Spleen (tissue), 11 donors: Measurements from ENCODE around the gene NRCAM. TPM values are rescaled to one million over a fixed set of nuclear protein-coding genes. Genes with fewer than 3 reads are reported as not detected.
A peak's percentile ranks its signal among the peaks of the same experiment; 100 is the strongest.

Experiments used
- DNase-seq: peaks from one replicate; pipeline ENCODE4 v3.0.0-alpha.2; 2020
- H3K27ac ChIP-seq, 8 donors: fragments of 200-600 bp; sonication (generic) in 7 of 8; 1 replicate in 4 of 8; 2 replicates in 4 of 8; pipeline versions ENCODE4 v1.5.0 to v1.8.0; 2016 to 2021; ENCODE audit warnings: inconsistent platforms in 4 of 8, mild to moderate bottlenecking in 4 of 8, moderate library complexity in 1 of 8
- H3K27me3 ChIP-seq, 7 donors: fragments of 200-600 bp; sonication (generic) in 6 of 7; replicated peaks in 1 of 7; 1 replicate in 4 of 7; 2 replicates in 3 of 7; pipeline versions ENCODE4 v1.5.0 to v1.8.0; 2016 to 2021; ENCODE audit warnings: inconsistent platforms in 3 of 7, mild to moderate bottlenecking in 1 of 7
- H3K36me3 ChIP-seq, 6 donors: fragments of 200-600 bp; sonication (generic) in 5 of 6; 1 replicate in 4 of 6; 2 replicates in 2 of 6; pipeline versions ENCODE4 v1.5.0 to v1.8.0; 2016 to 2021; ENCODE audit warnings: inconsistent platforms in 2 of 6
- H3K4me1 ChIP-seq, 6 donors: fragments of 200-600 bp; sonication (generic) in 5 of 6; 1 replicate in 3 of 6; 2 replicates in 3 of 6; pipeline versions ENCODE4 v1.5.0 to v1.8.0; 2016 to 2021; ENCODE audit warnings: inconsistent platforms in 3 of 6
- H3K4me3 ChIP-seq, 8 donors: fragments of 200-600 bp; sonication (generic) in 7 of 8; 1 replicate in 4 of 8; 2 replicates in 4 of 8; pipeline versions ENCODE4 v1.5.0 to v1.8.0; 2016 to 2021; ENCODE audit warnings: inconsistent platforms in 4 of 8, mild to moderate bottlenecking in 4 of 8, moderate library complexity in 2 of 8
- H3K9me3 ChIP-seq, 8 donors: fragments of 200-600 bp; sonication (generic) in 7 of 8; 1 replicate in 4 of 8; 2 replicates in 4 of 8; pipeline versions ENCODE4 v1.5.0 to v1.8.0; 2016 to 2021; ENCODE audit warnings: inconsistent platforms in 4 of 8
- POLR2A ChIP-seq, 3 donors: fragments of 450-650 bp; IDR thresholded peaks; one replicate each; pipeline ENCODE4 v1.5.1; 2017; ENCODE audit warnings: antibody characterized with exemption in 3 of 3, mild to moderate bottlenecking in 1 of 3
- POLR2AphosphoS5 ChIP-seq, 3 donors: sonication (generic); formaldehyde crosslinking; IDR thresholded peaks; one replicate each; pipeline ENCODE4 v1.5.1; 2017; ENCODE audit warnings: antibody characterized with exemption in 3 of 3
- whole genome bisulfite sequencing, 5 donors: extraction: QIAGEN DNeasy Blood & Tissue Kit in 3 of 5; methylation state at CpG; one replicate each; pipeline versions ENCODE4 v1.1.5 to v1.1.7; 2013 to 2018; 5-methylcytosine and 5-hydroxymethylcytosine counted together
- intact Hi-C: fragments of 100-400 bp; cut with DNase I; formaldehyde crosslinking; loops from one replicate; pipeline ENCODE4 v1.15.0; 2023; ENCODE audit warnings: low total_unique reads
- polyA plus RNA-seq, 3 donors: library from polyadenylated mRNA; stranded (reverse); fragments of 200-250 nt; gene quantifications; one replicate each; pipeline ENCODE4 v1.2.1, GENCODE V29; 2013
- total RNA-seq, 7 donors: library from RNA; depleted of rRNA in 3 of 7; stranded (reverse); fragments of >200 nt in 3 of 7; fragmentation: NEBNext Ultra II Directional in 4 of 7; extraction: Animal tissue kit (Norgen Biotek cat#: 25700) in 4 of 7; gene quantifications; one replicate each; pipeline versions ENCODE4 v1.1.0 to v1.2.1, GENCODE V29; 2016 to 2021
- TF ChIP-seq, protein P1 (sequence below), 11 experiments: fragments of 200-600 bp in 7 of 11; fragments of 450-650 bp in 4 of 11; sonication (generic) in 4 of 11; IDR thresholded peaks in 8 of 11; conservative IDR thresholded peaks in 3 of 11; 1 replicate in 7 of 11; 2 replicates in 4 of 11; pipeline versions ENCODE4 v1.4.0 to v1.8.0; 2016 to 2021; ENCODE audit warnings: antibody characterized with exemption in 11 of 11, inconsistent platforms in 4 of 11, mild to moderate bottlenecking in 1 of 11
- donor health status: healthy with polysubstance abuse.
- donor health status: DM: no; HTN: no; CAD: no; lungs with moderate emphysema.
- donor health status: DM: no; HTN: no; CAD: no.
- donor health status: Bipolar disorder and iron deficiency.
- donor health status: healthy.
- donor health status: DM: no; HTN: no; CAD: no.
- donor health status: DM: yes; HTN: yes; CAD: no.

The NRCAM gene
- total and polyA plus RNA-seq, 10 donors, result 4.1 to 88.5 (median 15.0) TPM

DNA sequence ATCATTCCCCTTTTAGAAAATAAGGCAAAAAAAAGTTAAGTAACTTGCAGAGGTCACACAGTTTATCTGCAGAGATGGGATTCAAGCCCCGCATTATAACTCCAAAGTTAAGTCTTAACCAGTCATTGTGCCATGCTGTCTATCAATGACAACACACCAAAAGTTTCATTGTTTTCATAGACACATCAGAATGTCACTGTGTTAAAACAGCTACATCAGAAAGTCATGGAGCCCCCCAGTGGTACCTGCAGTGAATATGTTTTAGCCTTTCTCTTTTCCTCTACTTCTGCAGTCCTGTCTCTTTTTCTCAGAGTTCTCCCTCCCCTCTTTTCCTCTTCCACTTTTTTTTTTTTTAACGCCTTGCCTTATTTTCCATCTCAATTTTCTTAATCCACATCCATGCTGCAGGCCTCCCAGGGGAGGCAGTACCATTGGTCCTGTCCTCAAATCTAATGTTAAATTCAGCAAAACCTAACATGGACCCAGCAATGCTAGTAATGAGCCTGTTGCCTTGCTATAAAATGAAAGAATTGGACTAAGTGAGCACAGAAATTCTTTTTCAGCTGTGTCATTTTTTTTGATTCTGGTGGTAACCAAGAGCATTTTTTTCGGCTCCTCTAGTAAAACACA is 3.8 kb upstream of the NRCAM start:
- no peaks in the 10 kb centered on the region for H3K36me3 ChIP-seq
- no peak for DNase-seq
- no peaks in the 10 kb centered on the region for H3K9me3 ChIP-seq
- H3K4me1 ChIP-seq, result peaks cover 6 to 26% (median 19%) of the 10 kb centered on the region in 6 donors
- WGBS, 5 donors, result 47 to 60% (median 48%) methylated on average over 3 of the region's 3 CpGs
- H3K27ac ChIP-seq, result no peak overlapping the region
- peaks cover 0 to 66% (median 34%) of the 10 kb centered on the region in 7 donors for H3K27me3 ChIP-seq
- no peak for TF ChIP-seq POLR2A (IDR thresholded peaks at IDR 0.05)
- TF ChIP-seq, protein P1, sequence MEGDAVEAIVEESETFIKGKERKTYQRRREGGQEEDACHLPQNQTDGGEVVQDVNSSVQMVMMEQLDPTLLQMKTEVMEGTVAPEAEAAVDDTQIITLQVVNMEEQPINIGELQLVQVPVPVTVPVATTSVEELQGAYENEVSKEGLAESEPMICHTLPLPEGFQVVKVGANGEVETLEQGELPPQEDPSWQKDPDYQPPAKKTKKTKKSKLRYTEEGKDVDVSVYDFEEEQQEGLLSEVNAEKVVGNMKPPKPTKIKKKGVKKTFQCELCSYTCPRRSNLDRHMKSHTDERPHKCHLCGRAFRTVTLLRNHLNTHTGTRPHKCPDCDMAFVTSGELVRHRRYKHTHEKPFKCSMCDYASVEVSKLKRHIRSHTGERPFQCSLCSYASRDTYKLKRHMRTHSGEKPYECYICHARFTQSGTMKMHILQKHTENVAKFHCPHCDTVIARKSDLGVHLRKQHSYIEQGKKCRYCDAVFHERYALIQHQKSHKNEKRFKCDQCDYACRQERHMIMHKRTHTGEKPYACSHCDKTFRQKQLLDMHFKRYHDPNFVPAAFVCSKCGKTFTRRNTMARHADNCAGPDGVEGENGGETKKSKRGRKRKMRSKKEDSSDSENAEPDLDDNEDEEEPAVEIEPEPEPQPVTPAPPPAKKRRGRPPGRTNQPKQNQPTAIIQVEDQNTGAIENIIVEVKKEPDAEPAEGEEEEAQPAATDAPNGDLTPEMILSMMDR (IDR thresholded peaks at IDR 0.05 in 8 of 11, conservative IDR thresholded peaks at IDR 0.05 in 3 of 11), result peak in 9 of 11 experiments; percentile 12 to 51 (median 26)
- no peak overlapping the region for H3K4me3 ChIP-seq
- intact Hi-C loops, result no loop called here

DNA sequence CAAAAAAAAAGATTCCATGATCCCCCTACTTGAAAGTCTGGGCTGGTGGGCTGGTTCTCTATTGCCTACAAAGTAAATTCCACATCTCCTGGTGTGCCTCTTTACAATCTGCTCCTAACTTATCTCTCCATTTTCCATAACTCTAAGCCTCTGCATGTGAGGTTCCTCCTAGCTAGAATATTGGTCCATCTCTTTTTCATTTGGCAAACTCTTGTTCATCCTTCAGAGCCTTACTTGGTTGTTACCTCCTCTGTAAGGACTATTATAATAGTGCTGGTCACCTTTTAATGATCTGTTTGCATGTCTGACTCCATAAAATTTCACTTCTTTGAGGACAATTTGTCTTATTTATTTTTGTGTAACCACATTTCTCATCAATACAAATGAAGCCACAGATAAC is 1.6 kb upstream of the NRCAM start:
- H3K36me3 ChIP-seq, result no peaks in the 10 kb centered on the region
- H3K4me3 ChIP-seq, result no peak overlapping the region
- H3K27ac ChIP-seq, result no peak overlapping the region
- H3K9me3 ChIP-seq, result no peaks in the 10 kb centered on the region
- peaks cover 0 to 87% (median 41%) of the 10 kb centered on the region in 7 donors for H3K27me3 ChIP-seq
- H3K4me1 ChIP-seq, result peaks cover 7 to 35% (median 25%) of the 10 kb centered on the region in 6 donors
- DNase-seq, result no peak
- TF ChIP-seq, protein P1 (IDR thresholded peaks at IDR 0.05 in 8 of 11, conservative IDR thresholded peaks at IDR 0.05 in 3 of 11), result no peak
- TF ChIP-seq POLR2AphosphoS5 (IDR thresholded peaks at IDR 0.05), result no peak
- no peak for TF ChIP-seq POLR2A (IDR thresholded peaks at IDR 0.05)
- intact Hi-C loops, result no loop called here

DNA sequence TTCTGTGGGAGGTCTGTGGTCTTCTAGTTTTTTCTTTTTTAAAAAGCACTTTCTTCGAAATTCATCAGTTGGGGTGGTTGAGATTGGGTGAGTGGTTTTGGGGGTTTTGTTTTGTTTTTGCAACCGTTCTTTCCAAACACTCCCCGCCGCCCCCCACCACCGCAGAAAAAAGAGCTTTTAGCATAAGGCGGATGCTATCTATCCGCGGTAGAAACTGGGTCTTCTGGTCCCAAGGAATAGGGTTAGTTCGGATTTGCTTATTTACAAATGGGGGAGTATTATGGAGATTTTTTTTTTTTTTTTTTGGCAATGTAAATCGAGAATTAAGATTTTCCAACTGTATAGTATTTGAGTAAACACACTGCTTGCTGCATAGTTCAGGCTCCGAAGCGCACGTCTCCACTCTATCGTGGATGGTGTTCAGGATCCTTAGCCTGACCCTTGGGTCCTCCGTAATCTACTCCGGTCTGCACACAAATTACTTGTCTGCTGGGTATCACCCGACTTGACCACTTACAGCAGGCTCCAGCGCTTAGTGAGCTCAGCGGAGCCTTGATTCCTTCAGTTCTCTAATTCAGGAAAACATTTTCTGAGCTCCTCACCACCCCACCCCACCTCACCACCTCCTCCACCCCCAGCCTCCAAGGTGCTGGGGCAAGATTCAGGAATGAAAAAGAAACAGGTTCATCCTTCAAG is 757 bp upstream of the NRCAM start:
- Histone ChIP-seq H3K27me3 (peaks cover 0 to 90% (median 41%) of the 10 kb centered on the region in 7 donors), H3K27ac (peak overlapping the region in 1 of 8 donors; percentile 78), H3K9me3 (no peaks in the 10 kb centered on the region), H3K4me3 (peak overlapping the region in 7 of 8 donors; percentile 55 to 80 (median 62)), H3K36me3 (no peaks in the 10 kb centered on the region), H3K4me1 (peaks cover 7 to 35% (median 25%) of the 10 kb centered on the region in 6 donors)
- 9 to 20% (median 16%) methylated on average over 19 of the region's 19 CpGs for WGBS, 5 donors
- DNase-seq, result no peak
- TF ChIP-seq POLR2A (IDR thresholded peaks at IDR 0.05) (no peak), POLR2AphosphoS5 (IDR thresholded peaks at IDR 0.05) (no peak)
- TF ChIP-seq, protein P1 (IDR thresholded peaks at IDR 0.05 in 8 of 11, conservative IDR thresholded peaks at IDR 0.05 in 3 of 11), result no peak
- intact Hi-C loops, result no loop called here

DNA sequence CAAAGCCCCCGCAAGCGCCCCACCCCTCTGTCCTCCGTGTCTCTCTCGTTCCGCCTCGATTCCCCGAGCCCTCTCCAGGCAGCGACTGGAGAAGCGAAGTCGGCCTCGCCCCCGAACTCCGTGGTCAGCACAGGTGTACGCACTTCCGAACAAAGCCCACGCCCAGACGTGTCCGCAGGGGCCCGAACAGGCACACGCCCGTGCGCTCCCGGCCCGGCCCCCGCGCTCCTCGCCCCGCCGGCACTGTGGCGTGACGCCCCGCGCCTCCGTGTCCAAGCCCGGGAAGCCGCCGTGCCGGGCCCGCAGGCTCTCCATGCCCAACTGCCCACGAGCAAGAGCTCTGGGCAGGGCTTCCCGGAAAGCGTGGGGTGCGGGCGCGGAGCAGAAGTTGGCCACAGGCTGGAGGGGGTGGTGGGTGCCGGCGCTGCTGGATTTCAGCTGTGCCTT is 662 bp downstream of the NRCAM start:
- 0 to 3% (median 2%) methylated on average over 35 to 47 of the region's 47 CpGs; no CpG with 5 or more reads in 1 of the 5 donors for WGBS, 5 donors
- Histone ChIP-seq H3K36me3 (no peaks in the 10 kb centered on the region), H3K4me3 (peak overlapping the region; percentile 45 to 80 (median 61)), H3K27ac (peak overlapping the region in 7 of 8 donors; percentile 7 to 78 (median 44)), H3K4me1 (peaks cover 7 to 35% (median 25%) of the 10 kb centered on the region in 6 donors), H3K9me3 (no peaks in the 10 kb centered on the region), H3K27me3 (peaks cover 0 to 80% (median 44%) of the 10 kb centered on the region in 7 donors)
- peak; percentile 73 for DNase-seq
- intact Hi-C loops, result no loop called here
- TF ChIP-seq POLR2A (IDR thresholded peaks at IDR 0.05), result no peak
- TF ChIP-seq, protein P1 (IDR thresholded peaks at IDR 0.05 in 8 of 11, conservative IDR thresholded peaks at IDR 0.05 in 3 of 11), result no peak
- peak in 1 of 3 donors; percentile 10 for TF ChIP-seq POLR2AphosphoS5 (IDR thresholded peaks at IDR 0.05)
